Type B pancreatic cell (in vitro differentiated cells): Measurements from ENCODE around the gene PTPRM. TPM values are rescaled to one million over a fixed set of nuclear protein-coding genes. Genes with fewer than 3 reads are reported as not detected.
A peak's percentile ranks its signal among the peaks of the same experiment; 100 is the strongest.

ENCODE experiments used
- DNase-seq: peaks from one replicate; pipeline ENCODE4 v3.0.0; 2021; ENCODE audit warnings: mixed read lengths; ENCODE audit not compliant: unreplicated experiment; ENCODE audit errors: extremely low spot score
- H3K27ac Mint-ChIP-seq: 2 replicates; pipeline ENCODE4 v1.8.0; 2021; ENCODE audit warnings: mild to moderate bottlenecking, mixed read lengths
- H3K27me3 Mint-ChIP-seq: 2 replicates; pipeline ENCODE4 v1.8.0; 2021; ENCODE audit warnings: mixed read lengths
- H3K36me3 Mint-ChIP-seq: 2 replicates; pipeline ENCODE4 v1.8.0; 2021; ENCODE audit warnings: mixed read lengths
- H3K4me1 Mint-ChIP-seq: one replicate; pipeline ENCODE4 v1.8.0; 2021; ENCODE audit warnings: mixed read lengths; ENCODE audit not compliant: unreplicated experiment
- H3K4me3 Mint-ChIP-seq: 2 replicates; pipeline ENCODE4 v1.8.0; 2021; ENCODE audit warnings: mild to moderate bottlenecking, mixed read lengths
- H3K9me3 Mint-ChIP-seq: 2 replicates; pipeline ENCODE4 v1.8.0; 2021; ENCODE audit warnings: mixed read lengths
- CTCF ChIP-seq: fragments of 200-600 bp; sonication (generic); conservative IDR thresholded peaks from 2 replicates; pipeline ENCODE4 v1.5.0; 2021; ENCODE audit warnings: antibody characterized with exemption, mild to moderate bottlenecking
- total RNA-seq: library from RNA; stranded (reverse); gene quantifications from 2 replicates; pipeline ENCODE4 v1.2.1, GENCODE V29; 2021; ENCODE audit warnings: low replicate concordance

The PTPRM gene
- total RNA-seq, 1 donor from 2014 or later, result 18.6 TPM

GRCh38 chr18:8121101-8121500, 554.0 kb downstream of the PTPRM start:
- DNase-seq, result no peak
- Mint-ChIP-seq H3K4me1 (peaks cover 15% of the 10 kb centered on the region), H3K36me3 (no peaks in the 10 kb centered on the region), H3K27ac (no peak overlapping the region), H3K9me3 (no peaks in the 10 kb centered on the region), H3K27me3 (no peaks in the 10 kb centered on the region), H3K4me3 (no peak overlapping the region)
- no peak for TF ChIP-seq CTCF

DNA sequence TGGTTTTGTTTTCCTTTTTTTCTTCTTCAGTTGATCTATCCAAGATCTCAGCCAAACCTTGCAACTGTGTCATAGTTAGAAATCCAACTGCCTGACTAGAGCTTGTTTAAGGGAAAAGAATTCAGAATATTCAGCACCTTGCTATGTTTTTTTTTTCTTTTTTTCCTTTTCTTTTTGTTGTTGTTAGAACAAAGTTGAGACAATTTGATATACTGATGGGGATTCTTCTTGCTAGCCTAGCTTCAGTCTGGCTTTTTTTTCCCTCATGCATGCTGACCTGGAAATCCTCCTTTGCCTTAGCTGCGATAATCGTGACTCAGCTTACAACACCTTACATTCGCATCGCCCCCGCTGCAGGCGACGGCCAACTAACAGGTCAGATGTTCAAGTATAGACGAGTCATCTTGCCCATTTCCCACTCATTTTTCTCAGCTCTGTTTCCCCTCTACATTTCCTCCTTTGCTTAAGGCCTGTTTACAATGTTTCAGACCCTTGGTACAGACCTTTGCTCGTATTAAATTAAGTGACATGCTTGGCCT, 554.9 kb downstream of the PTPRM start:
- no peak for DNase-seq
- no peak for TF ChIP-seq CTCF
- no peaks in the 10 kb centered on the region for H3K27me3 Mint-ChIP-seq
- H3K27ac Mint-ChIP-seq, result no peak overlapping the region
- no peak overlapping the region for H3K4me3 Mint-ChIP-seq
- no peaks in the 10 kb centered on the region for H3K36me3 Mint-ChIP-seq
- H3K9me3 Mint-ChIP-seq, result no peaks in the 10 kb centered on the region
- peaks cover 15% of the 10 kb centered on the region for H3K4me1 Mint-ChIP-seq

DNA sequence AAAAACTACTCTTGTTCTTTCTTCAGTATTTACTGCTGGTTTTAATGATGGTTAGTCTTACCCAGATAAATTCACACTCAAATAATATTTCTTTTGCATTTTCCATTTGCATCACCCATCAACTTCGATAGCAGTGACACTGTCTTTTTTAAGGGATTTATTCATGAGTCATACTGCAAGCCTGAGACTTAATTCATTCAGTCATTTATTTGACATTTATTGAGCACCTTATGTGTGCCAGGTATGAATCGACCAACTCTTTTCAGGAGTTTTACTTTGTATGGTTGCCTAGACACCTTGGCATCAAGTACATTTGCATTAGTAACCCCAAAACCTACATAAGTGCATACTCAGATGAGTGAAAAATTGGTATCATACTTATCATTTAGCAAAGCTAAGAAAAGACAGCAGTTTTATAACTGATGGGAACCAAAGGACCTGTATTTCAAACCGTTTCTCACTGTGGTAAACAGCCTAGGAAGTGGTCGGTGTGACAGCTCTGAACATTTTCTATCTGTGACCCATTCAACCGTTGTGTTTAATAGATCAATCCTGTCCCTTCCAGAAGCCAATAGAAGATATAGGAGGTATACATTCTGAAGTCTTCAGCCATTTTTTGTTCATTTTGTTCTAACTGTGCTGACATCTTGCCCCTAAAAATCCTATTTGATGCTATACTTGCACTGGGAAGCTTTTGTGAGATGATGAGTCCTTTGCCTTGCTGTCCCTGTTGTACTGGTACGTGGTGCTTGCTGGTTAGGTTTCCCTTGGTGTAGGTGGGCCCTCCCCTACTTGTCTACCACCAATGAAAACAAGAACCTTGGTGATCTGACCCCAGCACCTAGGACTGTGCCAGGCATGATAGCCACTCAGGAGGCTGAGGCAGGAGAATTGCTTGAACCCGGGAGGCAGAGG, 557.4 kb downstream of the PTPRM start:
- TF ChIP-seq CTCF, result no peak
- Mint-ChIP-seq H3K36me3 (no peaks in the 10 kb centered on the region), H3K9me3 (no peaks in the 10 kb centered on the region), H3K27ac (peak overlapping the region; percentile 37), H3K27me3 (no peaks in the 10 kb centered on the region), H3K4me3 (no peak overlapping the region), H3K4me1 (peaks cover 15% of the 10 kb centered on the region)
- DNase-seq, result no peak

GRCh38 chr18:8130096-8130495, 563.0 kb downstream of the PTPRM start:
- Mint-ChIP-seq H3K27me3 (no peaks in the 10 kb centered on the region), H3K4me3 (no peak overlapping the region)

GRCh38 chr18:8133032-8133431, 565.9 kb downstream of the PTPRM start:
- H3K36me3 Mint-ChIP-seq, result no peaks in the 10 kb centered on the region
- TF ChIP-seq CTCF, result no peak
- peaks cover 7% of the 10 kb centered on the region for H3K9me3 Mint-ChIP-seq
- no peak overlapping the region for H3K4me3 Mint-ChIP-seq
- no peak for DNase-seq
- H3K27ac Mint-ChIP-seq, result no peak overlapping the region
- H3K4me1 Mint-ChIP-seq, result no peaks in the 10 kb centered on the region
- no peaks in the 10 kb centered on the region for H3K27me3 Mint-ChIP-seq

More at GRCh38 chr18:8130096-8130495, 563.0 kb downstream of the PTPRM start:
- H3K36me3 Mint-ChIP-seq, result no peaks in the 10 kb centered on the region
- H3K27ac Mint-ChIP-seq, result no peak overlapping the region
- TF ChIP-seq CTCF, result no peak
- peaks cover 7% of the 10 kb centered on the region for H3K9me3 Mint-ChIP-seq
- DNase-seq, result no peak
- H3K4me1 Mint-ChIP-seq, result peaks cover 5% of the 10 kb centered on the region
